Transverse colon (tissue), 4 donors: ENCODE data around the gene OOSP2.

Source experiments
- CTCF ChIP-seq, 5 experiments: fragments of 200-600 bp in 3 of 5; fragments of 450-650 bp in 2 of 5; sonication (generic) in 3 of 5; IDR thresholded peaks; 1 replicate in 2 of 5; 2 replicates in 3 of 5; pipeline ENCODE4 v1.5.1; 2016 to 2017; ENCODE audit warnings: antibody characterized with exemption in 5 of 5, inconsistent platforms in 3 of 5, mild to moderate bottlenecking in 2 of 5, moderate library complexity in 1 of 5
- EP300 ChIP-seq: sonication (generic); formaldehyde crosslinking; IDR thresholded peaks from one replicate; pipeline ENCODE4 v1.6.1; 2017; ENCODE audit warnings: antibody characterized with exemption, low read depth
- POLR2AphosphoS5 ChIP-seq, 3 donors: sonication (generic); formaldehyde crosslinking; IDR thresholded peaks; one replicate each; pipeline ENCODE4 v1.6.1; 2016; ENCODE audit warnings: antibody characterized with exemption in 3 of 3

- TF ChIP-seq CTCF (IDR thresholded peaks at IDR 0.05) = no peak
- TF ChIP-seq EP300 = no peak
- TF ChIP-seq POLR2AphosphoS5 (IDR thresholded peaks at IDR 0.05) = no peak
Measured at GRCh38 chr11:60016881-60017280, 23.3 kb upstream of the OOSP2 start, which contains the start of gene OOSP4B.
